Activated CD8-positive, alpha-beta memory T cell treated with anti-CD3 and anti-CD28 coated beads, Interleukin-2, amount 50 U/mL, for 4 hours (primary cell): Measurements from ENCODE around the gene POC1B.

Experiments
- DNase-seq: peaks from one replicate; pipeline ENCODE4 v3.0.0-alpha.2; 2020

Gene POC1B

DNA sequence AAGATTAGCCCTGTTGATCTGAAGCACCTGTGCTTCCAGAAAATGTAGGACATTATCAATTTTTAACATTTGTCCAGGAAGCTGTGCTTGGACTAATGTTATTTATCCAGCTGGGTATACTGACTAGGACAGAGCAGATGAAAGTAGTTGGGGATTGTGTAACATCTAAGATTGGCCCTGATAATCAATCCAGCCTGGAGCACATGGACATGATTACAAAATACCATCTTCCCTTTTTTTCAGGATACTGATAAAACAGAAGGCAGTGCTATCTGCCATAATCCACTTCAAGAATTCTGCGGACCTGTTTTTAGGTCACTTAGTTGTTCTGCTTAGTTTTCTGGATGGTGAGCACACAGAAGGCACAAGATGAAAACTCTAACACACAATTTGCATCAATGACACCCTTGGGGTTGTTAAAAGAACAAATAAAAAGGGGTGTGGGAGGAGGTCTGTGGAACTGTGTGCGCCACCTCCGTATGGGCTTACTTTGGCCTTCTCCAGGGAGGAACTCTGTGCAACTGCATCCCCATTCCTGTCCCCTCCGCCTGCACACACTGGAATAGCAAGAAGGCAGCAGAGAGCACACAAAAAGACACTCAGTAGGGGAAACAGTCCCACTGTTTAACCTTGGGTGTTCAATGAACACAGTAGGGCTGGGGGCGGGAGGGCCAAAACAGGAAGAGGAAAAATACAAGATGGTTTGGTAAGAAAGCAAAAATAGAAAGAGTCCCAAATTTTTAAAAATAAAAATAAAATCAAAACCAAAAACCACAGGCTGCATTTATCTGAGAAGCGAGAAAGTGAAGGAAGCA is 142.4 kb downstream of the POC1B start:
- no peak for DNase-seq

DNA sequence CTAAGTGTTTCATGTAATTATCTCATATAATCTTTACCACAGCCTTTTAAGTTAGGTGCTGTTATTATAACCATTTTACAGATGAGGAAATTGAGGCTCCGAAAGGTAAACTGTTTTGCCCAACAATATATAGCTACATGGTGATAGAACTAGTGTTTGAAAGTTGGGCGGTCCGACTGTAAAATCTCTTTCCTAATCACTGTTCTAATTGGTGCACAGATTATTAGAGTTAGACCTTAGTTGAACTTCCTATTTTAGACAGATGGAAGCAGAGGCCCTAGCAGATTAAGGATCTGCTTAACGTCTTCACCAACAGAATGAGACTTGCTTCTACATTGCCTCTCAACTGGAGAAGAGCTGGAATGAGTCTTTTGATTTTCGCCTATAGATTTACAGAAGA is 143.5 kb downstream of the POC1B start:
- no peak for DNase-seq

DNA sequence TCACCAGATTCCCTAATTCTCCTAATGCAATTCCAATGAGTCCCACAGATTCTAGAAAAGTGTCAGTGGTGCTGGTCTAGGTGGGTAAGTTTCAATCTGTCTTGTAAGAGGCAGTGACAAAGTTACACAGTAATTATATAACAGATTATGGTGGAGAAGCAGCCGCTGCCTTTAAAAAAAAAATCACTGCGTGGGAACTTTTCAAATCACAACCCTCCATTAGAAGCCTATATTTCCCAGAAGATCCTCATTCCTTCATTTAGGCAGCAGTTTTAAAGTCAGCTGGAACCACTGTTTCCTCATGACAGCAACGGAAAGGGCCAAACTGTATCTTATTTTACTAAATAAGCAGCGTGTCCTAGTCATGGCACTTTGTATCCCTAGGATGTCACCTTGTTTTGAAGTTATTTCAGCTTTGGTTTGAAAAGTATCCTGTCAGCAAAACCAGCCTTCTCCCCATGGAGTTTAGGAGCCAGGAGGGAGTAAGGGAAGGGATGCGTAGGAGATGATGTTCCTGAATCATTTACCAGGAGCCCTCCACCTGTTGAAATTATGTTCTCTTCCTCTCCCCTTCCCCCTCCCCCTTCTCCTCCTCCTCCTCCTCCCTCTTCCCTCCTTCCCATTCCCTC is 145.9 kb downstream of the POC1B start:
- no peak for DNase-seq

DNA sequence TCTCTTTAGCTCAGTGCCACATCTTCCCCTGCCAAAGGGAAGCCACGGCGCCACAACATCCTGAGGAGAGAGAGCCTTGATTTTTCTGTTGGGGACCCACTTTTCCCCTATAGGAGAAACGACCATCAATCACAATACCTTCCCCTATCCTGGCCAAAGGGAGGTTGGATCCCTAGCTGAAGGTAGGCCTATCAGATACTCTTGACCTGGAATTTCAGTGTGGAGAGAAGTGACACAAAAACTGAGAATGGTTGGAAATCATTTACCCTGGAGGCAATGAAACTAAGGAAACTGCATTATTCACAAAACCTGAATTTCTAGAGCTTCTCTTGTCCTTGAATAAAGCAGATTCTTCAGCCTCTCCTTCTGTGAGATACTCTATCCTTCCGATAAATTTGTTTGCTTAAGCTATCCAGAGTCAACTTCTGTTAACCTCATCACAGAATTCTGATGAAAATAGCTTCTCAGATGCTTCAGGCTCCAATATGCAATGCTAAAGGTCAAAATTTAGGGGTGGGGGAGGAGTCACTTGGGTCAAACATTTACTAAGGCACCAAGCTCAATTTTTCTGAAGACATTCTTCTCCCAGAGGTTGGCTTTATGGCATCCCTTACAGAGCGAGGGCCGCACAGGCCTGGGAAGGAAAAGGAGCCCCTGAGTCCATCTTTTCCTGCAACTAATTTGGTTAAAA is 146.6 kb downstream of the POC1B start:
- DNase-seq, result no peak

DNA sequence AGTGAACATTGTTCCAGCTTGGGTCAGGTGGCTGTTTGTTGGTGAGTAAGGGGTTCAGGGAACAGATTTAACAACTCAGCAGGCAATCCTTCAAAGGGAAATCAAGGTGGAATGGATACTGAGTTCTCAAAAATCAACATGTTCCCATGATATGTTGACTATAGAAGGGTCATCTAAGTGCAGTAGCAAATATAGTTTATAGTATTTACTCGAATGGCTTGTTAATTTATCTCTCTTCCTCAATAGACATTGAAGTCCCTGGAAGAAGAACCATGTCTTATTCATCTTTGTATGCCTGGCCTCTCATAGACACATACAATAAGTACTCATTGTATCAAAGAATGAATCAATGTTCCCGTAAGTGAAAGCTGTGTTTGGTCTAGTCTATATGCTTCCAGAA is 149.0 kb downstream of the POC1B start:
- no peak for DNase-seq

DNA sequence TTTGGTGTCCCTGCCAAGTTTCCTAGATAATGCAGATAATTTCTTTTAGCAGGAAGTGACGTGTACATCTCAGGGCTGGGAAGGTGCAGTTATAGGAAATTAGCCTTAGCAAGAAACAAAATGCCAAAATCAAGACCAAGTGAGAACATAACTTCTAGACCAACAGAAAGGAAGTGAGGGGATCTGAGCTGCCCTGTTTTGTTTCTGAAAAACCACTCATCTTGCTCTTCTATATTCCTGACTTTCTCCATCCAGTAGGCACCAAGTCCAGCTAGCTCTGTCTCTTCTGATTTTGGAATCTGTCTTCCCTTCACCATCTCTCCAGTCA is 149.7 kb downstream of the POC1B start:
- DNase-seq, result no peak

DNA sequence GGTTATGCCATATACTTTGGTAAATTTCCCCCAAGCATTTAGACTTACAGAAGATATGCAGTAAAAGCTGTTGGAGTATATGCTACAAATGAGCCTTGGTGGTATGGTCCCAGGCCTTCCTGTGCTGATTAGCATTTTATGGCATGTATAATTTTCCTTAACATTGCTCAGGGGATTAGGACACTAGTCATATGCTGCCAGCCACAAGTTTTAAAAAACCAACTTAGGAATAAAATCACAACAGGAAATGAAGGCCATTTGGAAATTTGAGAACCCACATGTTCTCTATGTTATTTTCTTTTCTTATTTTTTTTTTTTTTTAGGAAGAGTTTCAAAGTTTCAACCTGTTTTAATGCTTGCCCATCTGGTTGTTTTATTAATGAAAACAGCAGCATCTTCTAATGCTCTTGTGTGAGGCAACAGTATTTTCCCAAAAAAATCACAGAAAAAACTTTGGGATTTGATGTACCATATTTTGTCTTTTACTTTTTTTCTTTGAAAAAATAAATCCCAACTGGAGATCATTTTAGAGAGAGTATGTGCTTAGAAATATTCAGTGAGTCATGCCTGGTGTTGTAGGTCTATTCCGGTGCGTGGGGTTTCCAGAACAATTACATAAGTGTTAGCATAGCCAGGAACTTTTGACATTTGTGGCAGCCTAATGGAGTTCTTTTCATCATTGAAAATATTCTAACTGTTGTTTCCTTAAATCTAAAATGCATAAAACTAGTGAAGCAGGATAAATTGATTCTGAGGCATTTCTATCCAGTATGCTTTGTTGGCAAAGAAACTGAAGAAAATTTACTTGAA is 151.9 kb downstream of the POC1B start:
- DNase-seq, result no peak

DNA sequence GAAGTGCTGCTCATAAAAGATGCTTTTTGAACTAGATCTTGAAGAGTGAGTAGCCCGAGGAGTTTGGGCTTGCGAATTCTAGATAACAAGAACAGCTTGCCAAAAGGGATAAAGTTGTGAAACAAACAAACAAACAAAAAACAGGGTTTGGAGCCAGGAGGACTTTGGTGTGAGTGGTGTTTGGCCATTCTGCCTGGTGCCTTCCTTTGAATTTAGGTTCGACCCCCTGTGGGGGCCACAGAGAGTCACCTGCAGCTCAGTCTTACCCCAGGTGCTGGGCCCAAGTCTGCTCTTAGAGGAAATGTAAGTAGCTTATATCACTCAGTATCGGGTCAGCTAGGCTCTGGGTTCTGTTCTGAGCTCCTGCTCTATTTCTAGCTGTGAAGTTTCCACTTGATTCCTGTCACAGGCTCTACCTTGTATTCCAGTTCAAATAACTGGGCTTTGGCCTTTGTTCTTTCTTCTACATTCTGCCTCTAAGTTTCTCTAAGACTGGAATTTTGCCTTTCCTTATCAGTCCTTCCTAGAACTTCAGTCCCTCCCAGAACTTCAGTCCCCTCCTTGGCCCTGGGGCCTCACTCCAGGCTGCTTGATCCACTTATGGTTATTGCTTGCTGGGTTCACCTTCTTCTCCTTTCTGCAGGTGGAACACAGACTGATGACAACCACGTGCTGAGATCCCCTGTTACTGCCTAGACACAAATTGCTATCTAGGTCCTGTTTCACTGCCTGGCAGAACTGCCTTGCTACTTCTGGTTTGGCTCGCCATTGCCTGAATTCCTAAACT is 153.1 kb downstream of the POC1B start:
- no peak for DNase-seq

DNA sequence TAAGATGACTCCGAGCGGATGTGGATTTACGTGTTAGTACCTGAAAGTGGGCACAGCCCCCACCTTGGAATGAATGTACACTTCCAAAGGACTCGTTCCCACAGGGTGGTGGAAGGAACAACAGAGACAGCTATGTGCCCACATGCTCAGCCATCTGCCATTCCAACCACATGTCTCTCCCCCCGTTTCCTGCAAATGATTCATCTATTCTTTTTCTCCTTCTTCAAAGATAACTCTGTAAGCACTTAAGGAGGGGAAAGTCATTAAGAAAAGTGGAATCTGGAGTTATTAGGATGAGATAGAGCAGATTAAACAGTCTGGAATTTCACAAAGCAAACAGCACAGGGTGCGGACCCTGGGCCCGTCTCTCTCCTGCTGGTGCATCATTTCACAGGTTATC is 155.0 kb downstream of the POC1B start:
- no peak for DNase-seq

DNA sequence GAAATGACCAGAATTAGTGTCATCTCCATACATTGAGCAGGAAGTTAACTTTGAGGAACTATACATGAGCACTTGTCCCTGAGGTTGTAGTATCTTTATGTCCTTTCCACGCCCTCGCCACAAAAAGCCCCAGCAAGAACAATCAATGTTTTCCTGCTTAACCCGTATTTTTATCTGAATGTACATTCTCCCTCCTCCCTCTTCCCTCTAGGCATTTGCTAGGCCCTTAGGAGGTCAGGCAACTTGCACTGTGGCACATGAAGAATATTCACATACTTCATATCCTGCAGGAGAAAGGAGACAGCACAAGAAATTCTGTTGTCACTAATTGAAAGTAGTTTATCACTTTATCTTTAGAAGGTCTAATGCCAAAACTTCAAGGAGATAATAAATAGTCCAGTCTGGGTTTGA is 155.4 kb downstream of the POC1B start:
- no peak for DNase-seq
